ENCODE measurements around the gene BLM.

Gene BLM

GRCh38 chr15:90857337-90857736, 140.2 kb downstream of the BLM start:
- DNase-seq = no peak

- no peak for DNase-seq
Observed at GRCh38 chr15:90857883-90858443, 140.8 kb downstream of the BLM start.

GRCh38 chr15:90859234-90860131, 142.3 kb downstream of the BLM start:
- no peak for DNase-seq

GRCh38 chr15:90860450-90860849, 143.3 kb downstream of the BLM start:
- no peak for DNase-seq

GRCh38 chr15:90860942-90861675, 144.0 kb downstream of the BLM start:
- DNase-seq = peak; percentile 71

- DNase-seq = no peak
Observed at GRCh38 chr15:90862487-90862886, 145.3 kb downstream of the BLM start.

GRCh38 chr15:90862964-90863778, 146.0 kb downstream of the BLM start:
- DNase-seq = no peak

- DNase-seq = no peak
Observed at GRCh38 chr15:90863987-90864386, 146.8 kb downstream of the BLM start.

- no peak for DNase-seq
Observed at GRCh38 chr15:90864507-90864906, 147.4 kb downstream of the BLM start.

- no peak for DNase-seq
Observed at GRCh38 chr15:90865702-90866101, 148.6 kb downstream of the BLM start.

Measured in activated CD4-positive, alpha-beta T cell treated with anti-CD3 and anti-CD28 coated beads, Interleukin-2, amount 50 U/mL, for 16 hours (primary cell).